HepG2 (cell line): ENCODE data around the gene ZNF524. TPM values are rescaled to one million over a fixed set of nuclear protein-coding genes. Genes with fewer than 3 reads are reported as not detected.
A peak's percentile ranks its signal among the peaks of the same experiment; 100 is the strongest.

ENCODE experiments used
- AGO2 ChIP-seq: fragments of 200-400 bp; formaldehyde crosslinking; optimal IDR thresholded peaks from 2 replicates; pipeline ENCODE3; 2017; ENCODE audit warnings: mild to moderate bottlenecking, low read depth, low read length, moderate library complexity
- GATAD2A ChIP-seq: IDR thresholded peaks from 2 replicates; pipeline ENCODE4 v1.6.1; 2016
- GPN1 ChIP-seq: sonication (generic); formaldehyde crosslinking; IDR thresholded peaks from 2 replicates; pipeline ENCODE4 v1.5.1; 2020; ENCODE audit warnings: missing genetic modification reagents, borderline replicate concordance
- POLR2AphosphoS5 ChIP-seq: IDR thresholded peaks from 2 replicates; pipeline ENCODE4 v1.6.1; 2012; ENCODE audit warnings: low read depth, low read length
- TEAD3 ChIP-seq: optimal IDR thresholded peaks from 2 replicates; pipeline ENCODE3; 2016; ENCODE audit warnings: borderline replicate concordance
- ZBTB33 ChIP-seq: sonication (generic); formaldehyde crosslinking; IDR thresholded peaks from 2 replicates; pipeline ENCODE4 v1.4.0; 2020; ENCODE audit warnings: missing genetic modification reagents
- ZNF142 ChIP-seq: sonication (generic); formaldehyde crosslinking; IDR thresholded peaks from 2 replicates; pipeline ENCODE4 v1.4.0; 2020; ENCODE audit warnings: missing genetic modification reagents
- ZNF331 ChIP-seq: sonication (generic); formaldehyde crosslinking; IDR thresholded peaks from 2 replicates; pipeline ENCODE4 v1.4.0; 2020; ENCODE audit warnings: missing genetic modification reagents
- ZNF446 ChIP-seq: sonication (generic); formaldehyde crosslinking; IDR thresholded peaks from 2 replicates; pipeline ENCODE4 v1.5.0; 2020; ENCODE audit warnings: mild to moderate bottlenecking, missing genetic modification reagents
- ZNF605 ChIP-seq: sonication (generic); formaldehyde crosslinking; IDR thresholded peaks from 2 replicates; pipeline ENCODE4 v1.8.0; 2022; ENCODE audit warnings: mild to moderate bottlenecking, missing genetic modification reagents
- ZNF678 ChIP-seq: sonication (generic); formaldehyde crosslinking; IDR thresholded peaks from 2 replicates; pipeline ENCODE4 v1.4.0; 2020; ENCODE audit warnings: mild to moderate bottlenecking, missing genetic modification reagents
- ZNF766 ChIP-seq: sonication (generic); formaldehyde crosslinking; IDR thresholded peaks from 2 replicates; pipeline ENCODE4 v1.5.0; 2020; ENCODE audit warnings: missing genetic modification reagents, borderline replicate concordance
- ZNF883 ChIP-seq: sonication (generic); formaldehyde crosslinking; IDR thresholded peaks from 2 replicates; pipeline ENCODE4 v1.5.1; 2020; ENCODE audit warnings: mild to moderate bottlenecking, missing genetic modification reagents; ENCODE audit errors: not compliant biosample characterization
- polyA plus RNA-seq, 8 experiments: library from polyadenylated mRNA; depleted of rRNA in 3 of 8; stranded (reverse) in 7 of 8; unstranded in 1 of 8; fragments of >200 nt; fragmentation: Illumina TruSeq in 4 of 8; extraction: Trizol in 4 of 8; gene quantifications; 2 replicates each; pipeline versions ENCODE4 v1.2.1 to v1.2.3, GENCODE V29; 2011 to 2016; ENCODE audit warnings: low read depth in 4 of 8, missing spikeins in 1 of 8, mixed read lengths in 1 of 8; ENCODE audit not compliant: insufficient read depth in 1 of 8
- total RNA-seq, 5 experiments: library from RNA; depleted of rRNA; stranded (reverse); fragments of >200 nt; fragmentation: Illumina TruSeq; extraction: Trizol; gene quantifications; 2 replicates each; pipeline ENCODE4 v1.2.3, GENCODE V29; 2016; ENCODE audit warnings: low read depth in 1 of 5
- TF ChIP-seq, protein P1 (sequence below): sonication (generic); formaldehyde crosslinking; IDR thresholded peaks from 2 replicates; pipeline ENCODE4 v1.9.0; 2021; ENCODE audit warnings: mild to moderate bottlenecking, missing genetic modification reagents
- TF ChIP-seq, protein P2 (sequence below): sonication (generic); formaldehyde crosslinking; IDR thresholded peaks from 2 replicates; pipeline ENCODE4 v1.5.1; 2020; ENCODE audit warnings: missing genetic modification reagents, mild to moderate bottlenecking, borderline replicate concordance

The ZNF524 gene
- total and polyA plus RNA-seq, 2 of the 13 experiments (the other 11 are each of a cell fraction or from before 2014, with no cell fraction given): 3.2 to 4.6 TPM

DNA sequence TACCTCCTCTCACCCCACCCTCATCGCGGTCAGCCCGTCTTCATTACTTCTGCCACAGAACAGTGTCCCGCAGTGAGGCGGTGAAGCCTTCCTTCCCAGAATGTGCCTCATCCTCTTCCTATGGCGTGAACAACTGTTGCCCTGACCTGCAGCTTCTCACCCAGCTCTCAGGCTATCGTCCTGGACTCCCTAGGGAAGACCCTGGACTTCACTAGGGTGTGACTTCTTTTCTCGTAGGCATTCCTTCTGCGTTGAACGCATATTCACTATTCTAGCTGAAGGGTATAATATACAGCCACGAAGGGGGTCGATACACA is 6.3 kb downstream of the ZNF524 start (continued):
- TF ChIP-seq ZNF142 (no peak), GPN1 (CRISPR knock-in tag) (no peak), ZNF331 (CRISPR knock-in tag) (0 out of 2 replicates have a peak, but pooled peaks have one; percentile 4), ZNF446 (no peak), ZNF678 (CRISPR knock-in tag) (no peak), ZNF883 (no peak), ZNF766 (CRISPR knock-in tag) (no peak), TEAD3 (peak; percentile 5), GATAD2A (CRISPR knock-in tag) (no peak), AGO2 (no peak), ZNF605 (0 out of 2 replicates have a peak, but pooled peaks have one; percentile 35), ZBTB33 (CRISPR knock-in tag) (0 out of 2 replicates have a peak, but pooled peaks have one; percentile 3), POLR2AphosphoS5 (no peak)
- TF ChIP-seq, protein P1, sequence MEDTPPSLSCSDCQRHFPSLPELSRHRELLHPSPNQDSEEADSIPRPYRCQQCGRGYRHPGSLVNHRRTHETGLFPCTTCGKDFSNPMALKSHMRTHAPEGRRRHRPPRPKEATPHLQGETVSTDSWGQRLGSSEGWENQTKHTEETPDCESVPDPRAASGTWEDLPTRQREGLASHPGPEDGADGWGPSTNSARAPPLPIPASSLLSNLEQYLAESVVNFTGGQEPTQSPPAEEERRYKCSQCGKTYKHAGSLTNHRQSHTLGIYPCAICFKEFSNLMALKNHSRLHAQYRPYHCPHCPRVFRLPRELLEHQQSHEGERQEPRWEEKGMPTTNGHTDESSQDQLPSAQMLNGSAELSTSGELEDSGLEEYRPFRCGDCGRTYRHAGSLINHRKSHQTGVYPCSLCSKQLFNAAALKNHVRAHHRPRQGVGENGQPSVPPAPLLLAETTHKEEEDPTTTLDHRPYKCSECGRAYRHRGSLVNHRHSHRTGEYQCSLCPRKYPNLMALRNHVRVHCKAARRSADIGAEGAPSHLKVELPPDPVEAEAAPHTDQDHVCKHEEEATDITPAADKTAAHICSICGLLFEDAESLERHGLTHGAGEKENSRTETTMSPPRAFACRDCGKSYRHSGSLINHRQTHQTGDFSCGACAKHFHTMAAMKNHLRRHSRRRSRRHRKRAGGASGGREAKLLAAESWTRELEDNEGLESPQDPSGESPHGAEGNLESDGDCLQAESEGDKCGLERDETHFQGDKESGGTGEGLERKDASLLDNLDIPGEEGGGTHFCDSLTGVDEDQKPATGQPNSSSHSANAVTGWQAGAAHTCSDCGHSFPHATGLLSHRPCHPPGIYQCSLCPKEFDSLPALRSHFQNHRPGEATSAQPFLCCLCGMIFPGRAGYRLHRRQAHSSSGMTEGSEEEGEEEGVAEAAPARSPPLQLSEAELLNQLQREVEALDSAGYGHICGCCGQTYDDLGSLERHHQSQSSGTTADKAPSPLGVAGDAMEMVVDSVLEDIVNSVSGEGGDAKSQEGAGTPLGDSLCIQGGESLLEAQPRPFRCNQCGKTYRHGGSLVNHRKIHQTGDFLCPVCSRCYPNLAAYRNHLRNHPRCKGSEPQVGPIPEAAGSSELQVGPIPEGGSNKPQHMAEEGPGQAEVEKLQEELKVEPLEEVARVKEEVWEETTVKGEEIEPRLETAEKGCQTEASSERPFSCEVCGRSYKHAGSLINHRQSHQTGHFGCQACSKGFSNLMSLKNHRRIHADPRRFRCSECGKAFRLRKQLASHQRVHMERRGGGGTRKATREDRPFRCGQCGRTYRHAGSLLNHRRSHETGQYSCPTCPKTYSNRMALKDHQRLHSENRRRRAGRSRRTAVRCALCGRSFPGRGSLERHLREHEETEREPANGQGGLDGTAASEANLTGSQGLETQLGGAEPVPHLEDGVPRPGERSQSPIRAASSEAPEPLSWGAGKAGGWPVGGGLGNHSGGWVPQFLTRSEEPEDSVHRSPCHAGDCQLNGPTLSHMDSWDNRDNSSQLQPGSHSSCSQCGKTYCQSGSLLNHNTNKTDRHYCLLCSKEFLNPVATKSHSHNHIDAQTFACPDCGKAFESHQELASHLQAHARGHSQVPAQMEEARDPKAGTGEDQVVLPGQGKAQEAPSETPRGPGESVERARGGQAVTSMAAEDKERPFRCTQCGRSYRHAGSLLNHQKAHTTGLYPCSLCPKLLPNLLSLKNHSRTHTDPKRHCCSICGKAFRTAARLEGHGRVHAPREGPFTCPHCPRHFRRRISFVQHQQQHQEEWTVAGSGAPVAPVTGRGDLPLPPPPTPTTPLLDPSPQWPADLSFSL (CRISPR knock-in tag): no peak
- TF ChIP-seq, protein P2, sequence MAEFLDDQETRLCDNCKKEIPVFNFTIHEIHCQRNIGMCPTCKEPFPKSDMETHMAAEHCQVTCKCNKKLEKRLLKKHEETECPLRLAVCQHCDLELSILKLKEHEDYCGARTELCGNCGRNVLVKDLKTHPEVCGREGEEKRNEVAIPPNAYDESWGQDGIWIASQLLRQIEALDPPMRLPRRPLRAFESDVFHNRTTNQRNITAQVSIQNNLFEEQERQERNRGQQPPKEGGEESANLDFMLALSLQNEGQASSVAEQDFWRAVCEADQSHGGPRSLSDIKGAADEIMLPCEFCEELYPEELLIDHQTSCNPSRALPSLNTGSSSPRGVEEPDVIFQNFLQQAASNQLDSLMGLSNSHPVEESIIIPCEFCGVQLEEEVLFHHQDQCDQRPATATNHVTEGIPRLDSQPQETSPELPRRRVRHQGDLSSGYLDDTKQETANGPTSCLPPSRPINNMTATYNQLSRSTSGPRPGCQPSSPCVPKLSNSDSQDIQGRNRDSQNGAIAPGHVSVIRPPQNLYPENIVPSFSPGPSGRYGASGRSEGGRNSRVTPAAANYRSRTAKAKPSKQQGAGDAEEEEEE (CRISPR knock-in tag): 0 out of 2 replicates have a peak, but pooled peaks have one; percentile 34
